Small intestine (tissue), 7 donors: ENCODE measurements around the gene PKNOX2. TPM values are rescaled to one million over a fixed set of nuclear protein-coding genes. Genes with fewer than 3 reads are reported as not detected.

Experiments used
- DNase-seq, 2 donors: peaks; one replicate each; pipeline versions ENCODE4 v3.0.0 to v3.0.0-alpha.2; 2013
- FAIRE-seq: peaks from 2 replicates; lab custom pipeline; 2012; peaks lifted over from hg19 to GRCh38; lab: Jason Lieb, UNC
- H3K27ac ChIP-seq, 3 donors: one replicate each; pipeline ENCODE4 v1.5.1; 2013; ENCODE audit warnings: low read length in 2 of 3, mild to moderate bottlenecking in 2 of 3, control low read depth in 1 of 3, inconsistent platforms in 1 of 3, low read depth in 1 of 3, moderate library complexity in 1 of 3
- H3K27me3 ChIP-seq, 3 donors: one replicate each; pipeline ENCODE4 v1.6.1; 2013; ENCODE audit warnings: low read length in 3 of 3, inconsistent platforms in 1 of 3; ENCODE audit not compliant: control insufficient read depth in 3 of 3, insufficient read depth in 3 of 3
- H3K36me3 ChIP-seq, 3 donors: one replicate each; pipeline ENCODE4 v1.6.1; 2013; ENCODE audit warnings: low read length in 3 of 3, inconsistent platforms in 1 of 3, low read depth in 1 of 3, mild to moderate bottlenecking in 1 of 3, moderate library complexity in 1 of 3; ENCODE audit not compliant: control insufficient read depth in 3 of 3, insufficient read depth in 2 of 3
- H3K4me1 ChIP-seq, 3 donors: one replicate each; pipeline ENCODE4 v1.6.1; 2013; ENCODE audit warnings: low read length in 2 of 3, inconsistent platforms in 1 of 3, low read depth in 1 of 3, mild to moderate bottlenecking in 1 of 3, moderate library complexity in 1 of 3; ENCODE audit not compliant: control insufficient read depth in 3 of 3, insufficient read depth in 2 of 3
- H3K4me3 ChIP-seq, 3 donors: one replicate each; pipeline ENCODE4 v1.5.1; 2013; ENCODE audit warnings: low read length in 3 of 3, control low read depth in 1 of 3, inconsistent platforms in 1 of 3, low read depth in 1 of 3, mild to moderate bottlenecking in 1 of 3, moderate library complexity in 1 of 3
- H3K9me3 ChIP-seq, 2 donors: one replicate each; pipeline ENCODE4 v1.6.1; 2013; ENCODE audit warnings: low read depth in 1 of 2, low read length in 1 of 2; ENCODE audit not compliant: control insufficient read depth in 2 of 2, insufficient read depth in 1 of 2
- WGBS, 3 donors: extraction: QIAGEN DNeasy Blood & Tissue Kit; methylation state at CpG; one replicate each; pipeline ENCODE4 v1.1.7; 2013; 5-methylcytosine and 5-hydroxymethylcytosine counted together
- polyA plus RNA-seq, 4 donors: library from polyadenylated mRNA; stranded (reverse) in 3 of 4; unstranded in 1 of 4; fragments of 200-250 nt in 3 of 4; fragments of 120-200 nt in 1 of 4; gene quantifications; one replicate each; pipeline versions ENCODE4 v1.2.1 to v1.2.3, GENCODE V29; 2013
- donor health status: healthy with polysubstance abuse.
- donor health status: control.
- donor health status: control.
- donor health status: Bipolar disorder and iron deficiency.
- donor health status: healthy.

PKNOX2 gene
- polyA plus RNA-seq, 4 donors = 1.1 to 2.5 (median 1.2) TPM; not detected in 1

- Histone ChIP-seq H3K27me3 (peaks cover 0 to 5% (median 0%) of the 10 kb centered on the region in 3 donors), H3K36me3 (no peaks in the 10 kb centered on the region), H3K9me3 (no peaks in the 10 kb centered on the region), H3K4me3 (no peak overlapping the region), H3K4me1 (peaks cover 0 to 5% (median 0%) of the 10 kb centered on the region in 3 donors), H3K27ac (no peak overlapping the region)
- FAIRE-seq (no peak), DNase-seq (no peak)
- 38 to 47% (median 44%) methylated on average over 9 of the region's 9 CpGs for WGBS, 3 donors
Observed at GRCh38 chr11:125289419-125290098, 125.0 kb downstream of the PKNOX2 start.

GRCh38 chr11:125290263-125290662 lies 125.7 kb downstream of the PKNOX2 start:
- peaks cover 0 to 5% (median 0%) of the 10 kb centered on the region in 3 donors for H3K4me1 ChIP-seq
- H3K9me3 ChIP-seq = no peaks in the 10 kb centered on the region
- H3K36me3 ChIP-seq = no peaks in the 10 kb centered on the region
- H3K4me3 ChIP-seq = no peak overlapping the region
- FAIRE-seq (no peak), DNase-seq (no peak)
- H3K27ac ChIP-seq = no peak overlapping the region
- peaks cover 0 to 5% (median 0%) of the 10 kb centered on the region in 3 donors for H3K27me3 ChIP-seq
- WGBS, 3 donors = 76 to 82% (median 80%) methylated on average over 5 of the region's 5 CpGs

DNA sequence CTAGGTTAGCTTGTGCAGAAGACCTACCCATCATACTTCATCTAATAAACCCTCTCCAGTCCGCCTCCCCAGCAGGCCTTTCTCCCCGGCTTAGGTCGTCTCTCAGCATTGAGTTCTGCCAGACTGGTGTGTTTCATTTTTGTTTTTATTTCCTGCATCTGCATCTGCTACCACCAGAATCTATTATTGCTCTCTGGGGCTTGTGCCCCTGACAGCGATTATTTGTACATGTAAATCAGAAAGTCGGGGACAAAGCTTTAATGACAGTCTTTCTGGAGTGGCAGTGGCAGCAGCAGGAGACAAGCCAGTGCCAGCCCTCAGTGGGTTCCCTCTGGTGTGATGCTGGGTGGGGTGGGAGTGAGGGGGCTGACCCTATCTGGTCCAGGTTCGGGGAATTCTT lies 127.5 kb downstream of the PKNOX2 start:
- 73 to 84% (median 74%) methylated on average over 6 of the region's 6 CpGs for WGBS, 3 donors
- Histone ChIP-seq H3K27ac (no peak overlapping the region), H3K9me3 (no peaks in the 10 kb centered on the region), H3K36me3 (no peaks in the 10 kb centered on the region), H3K4me3 (no peak overlapping the region), H3K4me1 (peaks cover 0 to 2% (median 0%) of the 10 kb centered on the region in 3 donors), H3K27me3 (peaks cover 0 to 5% (median 0%) of the 10 kb centered on the region in 3 donors)
- FAIRE-seq (no peak), DNase-seq (no peak)

DNA sequence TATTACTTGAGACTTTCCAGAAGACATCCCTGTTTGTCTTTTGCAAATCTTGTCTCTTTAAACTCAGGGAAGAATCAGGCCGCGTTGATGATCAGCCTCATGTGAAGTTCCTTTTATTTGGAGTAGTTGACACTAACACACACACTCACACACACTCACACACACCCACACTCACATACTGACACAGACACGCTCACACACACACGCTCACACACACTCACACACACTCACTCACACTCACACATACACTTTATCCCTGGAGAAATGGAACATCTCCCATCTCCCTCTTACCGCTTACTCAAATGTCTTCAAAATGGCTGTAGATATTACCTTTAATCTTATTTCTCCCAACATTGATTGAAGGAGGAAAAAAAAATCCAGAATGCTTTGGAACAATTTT lies 129.0 kb downstream of the PKNOX2 start:
- WGBS, 3 donors = 86 to 92% (median 88%) methylated on average over 5 of the region's 5 CpGs
- no peaks in the 10 kb centered on the region for H3K36me3 ChIP-seq
- no peaks in the 10 kb centered on the region for H3K4me1 ChIP-seq
- H3K27me3 ChIP-seq = peaks cover 0 to 5% (median 0%) of the 10 kb centered on the region in 3 donors
- no peak for FAIRE-seq
- no peak for DNase-seq
- H3K9me3 ChIP-seq = no peaks in the 10 kb centered on the region
- no peak overlapping the region for H3K27ac ChIP-seq
- no peak overlapping the region for H3K4me3 ChIP-seq

GRCh38 chr11:125295931-125296330 lies 131.4 kb downstream of the PKNOX2 start:
- H3K4me3 ChIP-seq = no peak overlapping the region
- peaks cover 0 to 2% (median 0%) of the 10 kb centered on the region in 3 donors for H3K36me3 ChIP-seq
- no peaks in the 10 kb centered on the region for H3K4me1 ChIP-seq
- FAIRE-seq (no peak), DNase-seq (no peak)
- H3K27ac ChIP-seq = no peak overlapping the region
- H3K9me3 ChIP-seq = no peaks in the 10 kb centered on the region
- 55 to 71% (median 66%) methylated on average over 6 of the region's 6 CpGs for WGBS, 3 donors
- peaks cover 0 to 4% (median 0%) of the 10 kb centered on the region in 3 donors for H3K27me3 ChIP-seq

DNA sequence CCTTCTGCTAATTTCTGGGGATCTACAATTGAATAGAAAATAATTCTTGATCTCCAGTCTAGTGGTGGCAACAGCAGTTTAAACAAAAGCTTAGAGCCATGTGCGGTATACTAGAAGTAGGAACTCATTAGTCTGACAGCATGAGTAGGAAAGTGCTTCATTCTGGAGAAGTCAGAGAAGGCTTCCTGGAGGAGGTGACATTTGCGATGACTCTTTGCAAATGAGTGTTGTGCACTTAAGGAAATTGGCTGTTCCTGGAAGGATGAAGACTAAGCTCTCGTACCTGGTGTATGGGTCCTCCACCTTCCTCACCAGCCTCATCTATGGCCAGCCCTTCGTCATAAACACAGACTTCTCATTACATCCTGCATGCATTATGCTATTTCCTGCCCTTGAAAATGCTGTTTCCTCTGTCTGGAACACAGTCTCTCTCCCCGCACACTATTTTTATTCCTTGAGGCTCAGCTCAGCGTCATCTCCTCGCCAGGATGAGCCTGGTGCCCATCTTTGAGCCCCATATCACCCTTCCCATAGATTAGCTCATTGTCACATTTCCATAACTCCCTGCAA lies 132.9 kb downstream of the PKNOX2 start:
- FAIRE-seq (no peak), DNase-seq (no peak)
- H3K27ac ChIP-seq = no peak overlapping the region
- peaks cover 0 to 2% (median 0%) of the 10 kb centered on the region in 3 donors for H3K27me3 ChIP-seq
- H3K9me3 ChIP-seq = no peaks in the 10 kb centered on the region
- H3K36me3 ChIP-seq = peaks cover 0 to 2% (median 0%) of the 10 kb centered on the region in 3 donors
- WGBS, 3 donors = 72 to 90% (median 73%) methylated on average over 7 of the region's 7 CpGs
- no peak overlapping the region for H3K4me3 ChIP-seq
- H3K4me1 ChIP-seq = no peaks in the 10 kb centered on the region

DNA sequence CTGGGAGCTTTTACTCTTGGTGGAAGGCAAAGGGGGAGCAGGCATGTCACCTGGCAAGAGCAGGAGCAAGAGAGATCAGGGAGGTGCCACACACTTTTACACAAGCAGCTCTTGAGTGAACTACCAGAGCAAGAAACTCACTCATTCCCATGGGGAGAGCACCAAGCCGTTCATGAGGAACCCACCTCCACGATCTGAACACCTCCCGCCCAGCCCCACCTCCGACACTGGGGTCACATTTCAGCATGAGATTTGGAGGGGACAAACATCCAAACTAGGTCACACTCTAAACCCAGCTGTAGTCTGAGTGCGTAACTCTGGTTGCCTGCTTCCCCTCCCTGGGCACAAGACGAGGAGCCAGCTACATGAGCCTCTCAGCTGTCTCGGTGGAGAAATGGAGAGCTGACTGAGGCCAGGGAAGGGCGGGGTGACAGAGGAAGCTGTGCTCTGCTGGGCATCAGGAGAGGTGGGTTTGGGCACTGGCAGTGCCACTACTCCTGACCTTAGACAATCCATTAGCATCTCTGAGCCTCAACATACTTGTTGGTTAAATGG lies 134.6 kb downstream of the PKNOX2 start:
- peaks cover 0 to 2% (median 0%) of the 10 kb centered on the region in 3 donors for H3K27me3 ChIP-seq
- peaks cover 0 to 2% (median 0%) of the 10 kb centered on the region in 3 donors for H3K36me3 ChIP-seq
- no peak overlapping the region for H3K27ac ChIP-seq
- DNase-seq (no peak), FAIRE-seq (no peak)
- 76 to 88% (median 82%) methylated on average over 8 of the region's 8 CpGs for WGBS, 3 donors
- H3K4me1 ChIP-seq = no peaks in the 10 kb centered on the region
- no peak overlapping the region for H3K4me3 ChIP-seq
- H3K9me3 ChIP-seq = no peaks in the 10 kb centered on the region

DNA sequence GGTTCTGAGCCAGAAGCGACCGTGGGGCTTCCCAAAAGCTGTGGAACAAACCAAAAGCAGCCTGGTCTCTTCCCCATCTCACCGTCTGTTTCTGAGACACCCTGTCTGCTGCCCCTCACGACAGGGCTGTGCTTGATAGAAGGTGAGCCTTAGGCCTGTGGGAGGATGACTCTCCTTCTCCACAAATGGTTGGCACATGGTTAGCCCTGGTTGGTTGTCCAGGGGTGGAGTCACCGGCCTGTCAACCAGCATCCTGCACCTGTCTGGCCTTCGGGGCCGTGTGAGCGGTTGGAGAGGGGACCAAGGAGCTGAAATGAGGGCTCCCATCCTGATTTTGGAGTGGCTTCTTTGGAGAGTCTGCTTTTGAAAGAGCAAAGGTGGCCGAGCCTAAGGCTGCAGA lies 135.3 kb downstream of the PKNOX2 start:
- no peak for FAIRE-seq
- no peak overlapping the region for H3K4me3 ChIP-seq
- peaks cover 0 to 2% (median 0%) of the 10 kb centered on the region in 3 donors for H3K36me3 ChIP-seq
- no peak overlapping the region for H3K27ac ChIP-seq
- H3K27me3 ChIP-seq = peaks cover 0 to 2% (median 0%) of the 10 kb centered on the region in 3 donors
- no peak for DNase-seq
- no peaks in the 10 kb centered on the region for H3K9me3 ChIP-seq
- no peaks in the 10 kb centered on the region for H3K4me1 ChIP-seq
- 78 to 90% (median 87%) methylated on average over 9 of the region's 9 CpGs for WGBS, 3 donors
